Measurements from ENCODE around the gene ACTR3C. TPM values are rescaled to one million over a fixed set of nuclear protein-coding genes. Genes with fewer than 3 reads are reported as not detected.
A peak's percentile ranks its signal among the peaks of the same experiment; 100 is the strongest.

ACTR3C gene
- total RNA-seq, 2 experiments from 2014 or later: 2.8 to 3.4 TPM

DNA sequence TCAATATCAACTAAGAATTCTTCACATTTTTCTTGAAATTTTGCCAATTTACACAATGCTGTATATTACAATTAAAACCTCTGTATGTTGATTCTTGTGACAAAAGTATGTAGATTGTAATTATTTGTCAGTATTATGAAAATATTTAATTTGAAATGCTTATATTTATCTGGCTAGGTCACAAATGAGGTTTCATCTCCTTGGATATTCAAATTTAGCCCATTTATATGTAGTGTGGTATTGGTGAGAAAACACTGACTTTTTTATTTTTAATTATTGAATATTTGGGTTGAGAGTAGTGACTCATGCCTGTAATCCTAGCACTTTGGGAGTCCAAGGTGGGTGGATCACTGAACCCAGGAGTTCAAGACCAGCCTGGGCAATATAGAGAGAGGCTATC is 21.0 kb upstream of the ACTR3C start:
- Mint-ChIP-seq H3K9me3 (no peaks in the 10 kb centered on the region), H3K4me1 (peaks cover 10% of the 10 kb centered on the region), H3K27ac (no peak overlapping the region), H3K27me3 (peaks cover 45% of the 10 kb centered on the region), H3K4me3 (no peak overlapping the region), H3K36me3 (peaks cover 7% of the 10 kb centered on the region)
- no peak for DNase-seq

DNA sequence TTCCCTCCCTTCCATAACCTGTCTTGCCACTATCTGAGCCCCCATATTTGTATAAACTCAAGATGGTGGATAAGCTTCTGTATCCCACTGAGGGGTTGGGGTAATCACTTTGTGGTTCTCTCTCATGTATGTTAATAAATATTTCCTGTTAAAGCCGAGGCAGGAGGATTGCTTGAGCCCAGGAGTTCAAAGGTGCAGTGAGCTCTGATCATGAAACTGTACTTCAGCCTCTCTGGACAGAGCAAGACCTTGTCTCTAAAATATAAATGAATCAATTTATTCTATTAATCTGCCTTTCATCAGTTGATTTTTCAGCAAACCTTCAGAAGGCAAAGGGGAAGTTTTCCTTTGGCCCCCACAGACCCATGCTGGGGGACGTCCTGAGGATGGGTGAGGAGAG is 19.9 kb upstream of the ACTR3C start:
- no peak overlapping the region for H3K27ac Mint-ChIP-seq
- H3K4me1 Mint-ChIP-seq: peaks cover 10% of the 10 kb centered on the region
- H3K36me3 Mint-ChIP-seq: peaks cover 7% of the 10 kb centered on the region
- no peaks in the 10 kb centered on the region for H3K9me3 Mint-ChIP-seq
- no peak for DNase-seq
- H3K27me3 Mint-ChIP-seq: peaks cover 45% of the 10 kb centered on the region
- no peak overlapping the region for H3K4me3 Mint-ChIP-seq

DNA sequence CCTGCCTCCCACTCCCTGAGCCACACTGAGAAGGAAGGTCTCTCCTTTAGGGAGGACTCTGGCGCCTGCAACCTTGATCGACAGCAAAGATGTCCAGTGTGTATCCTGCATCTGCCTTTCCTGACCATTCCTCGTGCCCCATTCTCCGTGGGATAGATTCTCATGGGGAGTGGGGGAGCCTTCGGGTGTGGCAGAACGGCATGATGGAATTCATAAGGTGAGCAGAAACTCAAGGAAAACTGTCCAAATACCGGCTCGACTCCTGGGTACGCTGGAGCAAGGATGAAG is 18.7 kb upstream of the ACTR3C start:
- Mint-ChIP-seq H3K4me1 (peaks cover 10% of the 10 kb centered on the region), H3K27ac (no peak overlapping the region), H3K9me3 (no peaks in the 10 kb centered on the region), H3K27me3 (peaks cover 42% of the 10 kb centered on the region), H3K36me3 (peaks cover 11% of the 10 kb centered on the region), H3K4me3 (no peak overlapping the region)
- no peak for DNase-seq

DNA sequence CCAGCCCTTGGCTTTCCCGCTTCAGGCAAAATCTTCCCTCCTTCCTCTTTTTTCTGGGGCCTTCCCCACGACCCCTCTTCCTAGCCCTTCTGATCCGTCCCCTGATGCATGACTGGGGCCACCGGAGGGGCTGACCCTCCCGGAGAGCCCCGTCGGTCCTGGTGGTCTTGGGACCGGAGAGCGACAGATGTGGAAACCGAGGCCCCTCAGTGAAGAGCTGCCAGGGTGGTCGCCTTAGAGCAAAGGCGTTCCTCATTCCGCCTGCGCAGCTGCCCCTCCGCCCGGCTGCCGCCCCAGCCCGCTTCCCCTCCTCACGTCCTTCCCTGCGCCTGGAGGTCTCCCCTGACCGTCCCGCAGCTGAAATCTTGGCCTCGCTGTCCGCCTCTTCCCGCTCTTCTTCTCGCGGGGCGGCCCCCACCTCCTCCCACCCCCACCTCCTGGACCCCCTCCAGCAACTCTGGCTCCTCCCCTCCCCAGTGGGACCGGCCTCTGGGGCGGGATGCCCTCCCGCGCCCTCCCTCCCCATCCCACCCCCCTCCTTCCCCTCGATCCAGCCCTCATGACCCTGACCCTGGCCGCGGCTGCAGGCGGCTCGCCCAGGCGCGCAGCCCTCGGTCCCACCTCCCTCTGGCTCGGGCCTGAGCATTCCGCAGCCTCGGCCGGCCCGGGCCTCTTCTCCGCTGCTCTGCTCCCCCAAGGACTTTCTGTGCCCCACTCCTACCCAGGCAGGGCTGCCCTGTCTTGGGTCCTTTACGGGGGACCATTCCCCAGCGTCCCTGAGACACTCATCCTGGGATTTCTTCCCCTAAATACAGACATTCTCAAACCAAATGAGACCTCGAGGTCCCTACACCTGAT is 18.1 kb upstream of the ACTR3C start, which contains the start of gene RARRES2:
Gene RARRES2, minus strand, starts transcription at position 367 of the 858 bp plus-strand sequence. CDS start 1,020 bp downstream, outside the sequence.
- Mint-ChIP-seq H3K4me1 (peaks cover 10% of the 10 kb centered on the region), H3K9me3 (no peaks in the 10 kb centered on the region), H3K36me3 (peaks cover 11% of the 10 kb centered on the region), H3K4me3 (peak within 1 kb of the TSS; percentile 51), H3K27ac (no peak within 1 kb of the TSS), H3K27me3 (peaks cover 42% of the 10 kb centered on the region)
- DNase-seq: no peak

DNA sequence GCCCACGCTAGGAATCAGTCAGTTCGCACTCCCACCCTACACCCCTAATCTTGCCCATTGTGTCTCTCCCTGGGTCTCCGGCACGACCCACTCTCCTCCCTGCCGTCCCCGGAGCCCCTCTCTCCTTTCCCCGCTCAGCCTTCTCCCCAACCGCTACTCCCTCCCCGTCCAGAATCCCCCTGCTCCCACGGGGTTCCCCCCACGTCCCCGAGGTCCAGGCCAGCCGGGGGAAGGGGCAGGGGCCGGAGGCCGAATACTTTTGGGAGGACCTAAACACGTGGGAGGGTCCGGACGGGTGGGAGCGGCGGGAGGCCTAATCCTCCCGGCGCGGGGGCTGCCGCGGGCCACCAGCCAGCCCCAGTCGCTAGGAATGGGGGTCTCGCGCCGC is 17.5 kb upstream of the ACTR3C start:
- Mint-ChIP-seq H3K27me3 (peaks cover 42% of the 10 kb centered on the region), H3K36me3 (peaks cover 11% of the 10 kb centered on the region), H3K4me1 (peaks cover 10% of the 10 kb centered on the region), H3K9me3 (no peaks in the 10 kb centered on the region), H3K4me3 (no peak overlapping the region), H3K27ac (no peak overlapping the region)
- DNase-seq: no peak

DNA sequence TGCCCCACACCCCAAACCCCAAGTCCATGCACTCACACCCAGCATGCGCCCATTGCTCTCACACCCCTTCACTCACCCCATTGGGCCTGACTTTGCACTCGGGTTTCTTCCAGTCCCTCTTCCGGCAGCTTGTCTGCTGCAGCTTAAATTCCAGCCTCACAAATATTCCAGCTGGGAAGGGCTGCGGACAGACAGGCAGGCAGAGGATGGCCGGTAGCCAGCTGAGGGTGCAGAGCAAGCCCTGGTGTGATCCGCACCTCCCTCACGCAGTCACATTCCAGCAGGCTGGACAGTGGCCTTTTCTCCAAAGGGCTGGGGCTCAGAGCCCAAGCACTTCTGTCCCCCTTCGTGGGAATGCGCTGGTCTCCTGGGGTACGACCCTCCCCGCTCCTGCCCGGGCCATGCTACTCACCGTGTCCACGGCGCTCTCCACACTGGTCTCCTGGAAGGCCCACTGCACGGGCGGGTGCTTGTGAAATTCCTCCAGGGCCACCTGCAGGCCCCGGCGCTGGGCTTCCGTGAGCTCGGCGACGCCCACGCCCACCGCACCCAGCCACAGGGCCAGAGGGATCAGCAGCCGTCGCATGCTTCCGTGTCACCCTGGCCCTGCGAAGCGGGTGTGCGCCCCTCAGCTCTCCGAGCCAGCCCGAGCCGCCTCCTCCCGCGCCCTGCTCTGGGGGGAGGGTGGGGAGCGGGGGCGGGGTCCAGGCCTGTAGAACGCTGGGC is 16.8 kb upstream of the ACTR3C start:
- Mint-ChIP-seq H3K27me3 (peaks cover 42% of the 10 kb centered on the region), H3K36me3 (peaks cover 11% of the 10 kb centered on the region), H3K9me3 (no peaks in the 10 kb centered on the region), H3K27ac (no peak overlapping the region), H3K4me3 (no peak overlapping the region), H3K4me1 (peaks cover 10% of the 10 kb centered on the region)
- peak; percentile 57 for DNase-seq

DNA sequence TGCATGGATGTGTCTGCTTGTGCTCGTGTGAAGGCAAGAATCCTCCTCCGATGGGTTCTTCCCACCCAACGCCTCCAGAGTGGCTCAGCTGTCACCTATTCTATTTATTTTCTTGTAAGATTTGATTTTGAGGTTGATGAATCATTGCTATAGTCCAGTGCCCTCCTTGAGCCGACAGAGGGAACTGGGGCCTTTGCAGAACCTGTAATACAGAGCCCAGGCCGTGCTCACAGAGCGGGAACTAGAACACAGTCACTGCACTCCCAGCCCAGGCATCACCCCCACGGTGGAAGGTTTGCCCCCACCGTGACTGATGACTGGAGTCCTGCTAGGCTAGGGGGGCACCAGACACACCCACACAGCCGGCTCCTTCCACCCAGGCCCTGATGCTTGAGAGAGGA is 16.1 kb upstream of the ACTR3C start:
- no peak overlapping the region for H3K4me3 Mint-ChIP-seq
- DNase-seq: no peak
- no peak overlapping the region for H3K27ac Mint-ChIP-seq
- H3K9me3 Mint-ChIP-seq: no peaks in the 10 kb centered on the region
- peaks cover 42% of the 10 kb centered on the region for H3K27me3 Mint-ChIP-seq
- H3K4me1 Mint-ChIP-seq: peaks cover 10% of the 10 kb centered on the region
- H3K36me3 Mint-ChIP-seq: peaks cover 11% of the 10 kb centered on the region

DNA sequence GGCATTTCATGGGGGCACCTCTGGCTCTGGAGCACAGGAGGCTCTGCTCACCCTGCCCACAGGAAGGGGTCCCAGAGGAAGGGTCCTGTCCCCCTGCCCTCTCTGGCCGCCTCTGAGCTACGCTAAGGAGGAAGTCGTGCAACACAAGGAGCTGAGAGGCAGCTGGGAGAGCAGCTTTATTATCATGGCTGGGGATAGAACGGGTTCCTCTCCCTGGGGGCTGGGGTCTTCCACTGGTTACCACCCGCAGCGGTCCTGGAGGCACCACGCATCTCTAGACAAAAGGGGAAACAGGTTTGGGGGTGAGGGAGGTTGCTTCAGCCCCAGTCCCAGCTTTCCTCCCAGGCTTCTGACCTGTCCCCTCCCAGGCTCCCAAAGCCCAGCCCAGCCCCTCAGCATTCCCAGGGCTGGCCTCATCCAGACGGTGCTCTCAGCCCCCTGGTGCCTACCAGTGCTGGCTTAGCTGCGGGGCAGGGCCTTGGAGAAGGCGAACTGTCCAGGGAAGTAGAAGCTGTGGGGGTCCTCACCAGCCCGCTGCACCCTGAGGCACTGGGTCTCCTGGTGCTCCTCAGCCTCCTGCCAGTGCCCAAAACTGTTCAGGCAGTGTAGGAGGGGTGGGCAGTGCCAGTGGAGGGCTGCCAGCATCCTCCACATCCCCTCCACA is 15.0 kb upstream of the ACTR3C start:
- H3K27ac Mint-ChIP-seq: no peak overlapping the region
- peaks cover 4% of the 10 kb centered on the region for H3K36me3 Mint-ChIP-seq
- no peaks in the 10 kb centered on the region for H3K9me3 Mint-ChIP-seq
- H3K27me3 Mint-ChIP-seq: peaks cover 35% of the 10 kb centered on the region
- no peak for DNase-seq
- H3K4me3 Mint-ChIP-seq: no peak overlapping the region
- peaks cover 10% of the 10 kb centered on the region for H3K4me1 Mint-ChIP-seq

DNA sequence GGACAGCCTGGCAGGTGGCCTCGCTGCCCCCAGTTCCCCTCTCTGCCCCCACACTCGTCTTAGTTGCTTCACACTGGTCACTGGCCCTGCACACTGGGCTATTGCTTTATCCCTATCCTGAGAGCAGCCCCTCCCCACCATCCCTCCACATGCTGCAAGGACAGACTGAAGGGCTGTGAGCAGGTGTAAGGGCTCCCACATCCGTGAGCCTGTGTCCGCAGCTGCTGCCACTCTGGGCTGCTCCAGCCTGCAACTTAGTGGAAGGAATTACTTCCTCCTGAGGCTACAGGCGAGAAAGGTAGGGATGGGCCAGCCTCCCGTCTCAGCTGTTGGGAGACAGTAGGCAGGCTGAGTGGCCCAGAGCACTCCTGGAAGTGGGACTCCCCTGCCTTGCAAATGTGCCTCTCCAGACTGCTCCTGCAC is 14.3 kb upstream of the ACTR3C start:
- Mint-ChIP-seq H3K4me1 (peaks cover 10% of the 10 kb centered on the region), H3K9me3 (no peaks in the 10 kb centered on the region), H3K4me3 (peak overlapping the region; percentile 37), H3K27me3 (peaks cover 30% of the 10 kb centered on the region), H3K36me3 (peaks cover 4% of the 10 kb centered on the region), H3K27ac (no peak overlapping the region)
- no peak for DNase-seq

DNA sequence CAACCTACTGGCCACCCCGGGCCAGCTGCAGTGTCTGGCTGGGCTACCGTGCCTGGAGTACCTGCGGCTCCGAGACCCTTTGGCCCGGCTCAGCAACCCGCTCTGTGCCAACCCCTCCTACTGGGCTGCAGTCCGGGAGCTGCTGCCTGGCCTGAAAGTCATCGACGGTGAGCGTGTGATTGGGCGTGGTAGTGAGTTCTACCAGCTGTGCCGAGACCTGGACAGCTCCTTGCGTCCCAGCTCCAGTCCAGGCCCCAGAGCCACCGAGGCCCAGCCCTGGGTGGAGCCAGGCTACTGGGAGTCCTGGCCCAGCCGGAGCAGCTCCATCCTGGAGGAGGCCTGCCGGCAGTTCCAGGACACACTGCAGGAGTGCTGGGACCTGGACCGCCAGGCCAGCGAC is 13.8 kb upstream of the ACTR3C start:
- Mint-ChIP-seq H3K27ac (no peak overlapping the region), H3K9me3 (no peaks in the 10 kb centered on the region), H3K27me3 (peaks cover 25% of the 10 kb centered on the region), H3K36me3 (peaks cover 4% of the 10 kb centered on the region), H3K4me1 (peaks cover 10% of the 10 kb centered on the region), H3K4me3 (no peak overlapping the region)
- no peak for DNase-seq

DNA sequence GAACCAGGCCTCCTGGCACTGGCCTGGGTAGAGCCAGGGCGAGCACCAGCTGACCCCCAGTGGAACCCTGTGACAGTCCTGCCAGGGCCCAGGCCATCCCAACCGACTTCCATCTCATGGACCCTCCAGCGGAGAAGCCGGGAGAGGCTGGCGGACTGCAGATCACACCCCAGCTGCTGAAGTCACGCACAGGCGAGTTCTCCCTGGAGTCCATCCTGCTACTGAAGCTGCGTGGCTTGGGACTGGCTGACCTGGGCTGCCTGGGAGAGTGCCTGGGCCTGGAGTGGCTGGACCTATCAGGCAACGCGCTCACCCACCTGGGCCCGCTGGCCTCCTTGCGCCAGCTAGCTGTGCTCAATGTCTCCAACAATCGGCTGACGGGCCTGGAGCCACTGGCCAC is 13.4 kb upstream of the ACTR3C start:
- Mint-ChIP-seq H3K9me3 (no peaks in the 10 kb centered on the region), H3K27me3 (peaks cover 21% of the 10 kb centered on the region), H3K4me3 (no peak overlapping the region), H3K4me1 (peaks cover 10% of the 10 kb centered on the region), H3K36me3 (peaks cover 4% of the 10 kb centered on the region), H3K27ac (no peak overlapping the region)
- DNase-seq: no peak

DNA sequence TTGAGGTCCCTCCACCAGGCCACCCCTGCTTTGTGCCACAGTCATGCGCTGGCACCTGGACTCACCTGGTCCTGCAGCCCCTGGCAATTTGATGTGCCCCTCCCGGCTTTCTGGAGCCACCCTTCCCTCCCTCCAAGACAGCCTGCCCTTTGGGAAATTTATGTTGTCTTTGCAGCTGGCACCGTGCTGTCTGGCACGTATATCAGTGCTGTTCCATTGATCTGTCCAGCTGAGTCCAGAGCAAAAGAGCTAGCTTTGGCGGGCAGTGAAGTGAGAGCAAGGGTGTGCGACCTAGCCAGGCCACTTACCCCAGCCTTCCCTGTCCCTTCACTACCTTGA is 12.4 kb upstream of the ACTR3C start:
- no peak overlapping the region for H3K4me3 Mint-ChIP-seq
- DNase-seq: no peak
- peaks cover 7% of the 10 kb centered on the region for H3K4me1 Mint-ChIP-seq
- no peak overlapping the region for H3K27ac Mint-ChIP-seq
- H3K27me3 Mint-ChIP-seq: peaks cover 12% of the 10 kb centered on the region
- H3K9me3 Mint-ChIP-seq: no peaks in the 10 kb centered on the region
- H3K36me3 Mint-ChIP-seq: peaks cover 4% of the 10 kb centered on the region

DNA sequence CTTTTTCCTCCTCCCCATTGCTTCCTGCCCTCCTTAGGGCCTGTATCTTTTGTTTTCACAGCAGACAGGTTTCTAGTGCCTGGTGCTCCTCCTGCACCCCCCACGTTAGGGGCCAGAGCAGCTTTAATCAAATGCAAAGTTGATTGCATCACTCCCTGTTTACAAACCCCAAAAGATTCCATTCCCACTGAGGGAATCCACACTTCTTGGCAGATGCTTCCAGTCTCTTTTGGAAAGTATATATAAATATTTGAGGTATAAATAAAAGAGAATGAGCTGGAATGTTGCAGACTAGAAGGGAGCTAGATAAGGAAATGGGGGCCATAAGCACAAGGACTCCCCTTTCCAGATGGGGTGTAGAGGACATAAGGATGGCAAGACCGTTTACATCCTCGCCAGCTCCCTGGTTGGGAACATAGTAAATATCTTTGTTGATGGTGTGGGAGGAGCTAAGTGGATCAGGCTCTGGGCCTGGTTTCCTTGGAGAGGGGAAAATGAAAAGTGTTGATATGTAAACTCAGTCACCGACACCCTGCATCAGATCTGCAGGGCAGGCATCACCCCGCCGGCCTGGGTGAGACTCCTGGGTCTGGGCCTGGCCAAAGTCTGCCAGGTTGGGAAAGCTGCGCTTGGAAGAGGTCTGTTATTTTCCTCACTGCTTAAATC is 11.9 kb upstream of the ACTR3C start:
- H3K27ac Mint-ChIP-seq: no peak overlapping the region
- H3K9me3 Mint-ChIP-seq: no peaks in the 10 kb centered on the region
- peaks cover 4% of the 10 kb centered on the region for H3K36me3 Mint-ChIP-seq
- DNase-seq: no peak
- H3K27me3 Mint-ChIP-seq: peaks cover 8% of the 10 kb centered on the region
- H3K4me1 Mint-ChIP-seq: peaks cover 5% of the 10 kb centered on the region
- no peak overlapping the region for H3K4me3 Mint-ChIP-seq

DNA sequence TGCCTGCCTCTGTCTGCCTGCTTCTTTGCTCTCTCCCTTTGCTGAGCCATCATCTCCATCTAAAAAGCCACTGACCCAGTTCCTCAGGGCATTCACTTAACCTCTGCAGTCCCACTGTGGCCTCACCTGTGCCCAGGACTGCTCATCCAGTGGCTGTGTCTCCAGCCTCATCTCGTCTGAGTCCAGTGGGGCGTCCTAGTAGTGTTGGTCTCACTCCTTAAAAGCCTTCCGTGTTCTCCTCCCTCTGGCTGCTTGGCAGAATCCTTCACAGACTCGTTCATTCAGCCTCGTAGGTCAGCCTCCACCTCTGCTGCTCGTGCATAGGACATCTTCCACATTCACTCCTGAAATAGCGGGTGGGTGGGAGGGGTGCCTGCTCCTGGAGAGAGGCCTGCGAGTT is 10.8 kb upstream of the ACTR3C start:
- Mint-ChIP-seq H3K36me3 (peaks cover 4% of the 10 kb centered on the region), H3K4me3 (no peak overlapping the region), H3K27me3 (no peaks in the 10 kb centered on the region), H3K4me1 (no peaks in the 10 kb centered on the region), H3K9me3 (no peaks in the 10 kb centered on the region), H3K27ac (no peak overlapping the region)
- DNase-seq: no peak

DNA sequence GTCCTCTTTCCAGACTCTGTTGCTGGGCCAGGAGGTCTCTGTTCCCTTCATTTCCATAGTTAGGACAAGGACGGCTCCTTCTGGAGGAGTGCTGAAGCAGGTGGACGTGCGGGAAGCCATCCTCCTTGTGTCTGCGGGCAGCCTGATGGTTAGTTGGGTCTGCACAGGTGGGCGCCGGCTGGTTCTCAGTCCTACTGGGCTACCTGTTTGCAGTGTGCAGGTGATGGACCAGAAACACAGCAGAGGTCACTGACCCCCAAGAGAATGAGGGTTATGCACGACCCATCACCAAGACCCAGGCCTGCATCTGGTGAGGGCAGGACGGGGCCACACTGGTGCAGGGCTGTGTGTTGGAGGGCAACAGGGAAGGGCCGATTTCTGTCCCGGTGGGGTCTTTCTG is 10.3 kb upstream of the ACTR3C start:
- no peaks in the 10 kb centered on the region for H3K27me3 Mint-ChIP-seq
- H3K4me3 Mint-ChIP-seq: no peak overlapping the region
- peaks cover 6% of the 10 kb centered on the region for H3K36me3 Mint-ChIP-seq
- no peak overlapping the region for H3K27ac Mint-ChIP-seq
- DNase-seq: no peak
- no peaks in the 10 kb centered on the region for H3K4me1 Mint-ChIP-seq
- H3K9me3 Mint-ChIP-seq: no peaks in the 10 kb centered on the region

All from activated naive CD8-positive, alpha-beta T cell treated with anti-CD3 and anti-CD28 coated beads for 36 hours (primary cell).